Measurements from ENCODE around the gene SCYGR5. TPM values are rescaled to one million over a fixed set of nuclear protein-coding genes. Genes with fewer than 3 reads are reported as not detected.

The SCYGR5 gene
- total and polyA plus RNA-seq, 2 experiments from 2014 or later, result not detected

DNA sequence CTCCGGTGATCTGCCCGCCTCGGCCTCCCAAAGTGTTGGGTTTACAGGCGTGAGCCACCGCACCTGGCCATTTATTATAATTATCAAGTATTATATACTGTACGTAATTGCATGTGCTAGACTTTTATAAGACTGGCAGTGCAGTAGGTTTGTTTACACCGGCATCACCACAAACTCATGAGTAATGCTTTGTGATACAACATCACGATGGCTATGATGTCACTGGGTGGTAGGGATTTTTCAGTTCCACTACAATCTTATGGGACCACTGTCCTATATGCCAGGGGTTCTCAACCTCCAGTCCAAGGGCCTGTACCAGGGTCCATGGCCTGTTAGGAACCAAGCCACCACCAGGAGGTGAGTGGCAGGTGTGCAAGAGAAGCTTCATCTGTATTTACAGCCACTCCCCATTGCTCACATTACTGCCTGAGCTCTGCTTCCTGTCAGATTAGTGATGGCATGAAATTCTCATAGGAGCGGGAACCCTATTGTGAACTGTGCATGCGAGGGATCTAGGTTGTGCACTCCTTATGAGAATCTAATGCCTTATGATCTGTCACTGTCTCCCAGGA lies 39.9 kb upstream of the SCYGR5 start:
- in situ Hi-C loops (cut with MboI), result no loop called here
- no peaks in the 10 kb centered on the region for H3K27me3 ChIP-seq (replicated peaks; ENCODE audit: insufficient read depth)
- TF ChIP-seq EZH2phosphoT487 (IDR thresholded peaks at IDR 0.05; ENCODE audit: insufficient read depth, low read depth), result no peak
- TF ChIP-seq EZH2 (IDR thresholded peaks at IDR 0.05; ENCODE audit: insufficient read depth, poor library complexity, severe bottlenecking), result no peak
- H3K36me3 ChIP-seq (ENCODE audit: low read depth), result no peaks in the 10 kb centered on the region
- H3K27ac ChIP-seq, result no peak overlapping the region
- no peak overlapping the region for H3K4me2 ChIP-seq (ENCODE audit: unreplicated experiment)
- H3K9ac ChIP-seq, result no peak overlapping the region
- no peaks in the 10 kb centered on the region for H3K9me2 ChIP-seq (ENCODE audit: insufficient read depth)
- H3K4me3 ChIP-seq, result no peak overlapping the region
- H4K20me1 ChIP-seq (ENCODE audit: insufficient read depth), result no peaks in the 10 kb centered on the region
- no peaks in the 10 kb centered on the region for H3K79me2 ChIP-seq (ENCODE audit: insufficient read depth)
- no peak for DNase-seq
- no peak overlapping the region for H2AFZ ChIP-seq
- H3K9me3 ChIP-seq (ENCODE audit: low read depth), result no peaks in the 10 kb centered on the region
- no peaks in the 10 kb centered on the region for H3F3A ChIP-seq (ENCODE audit: insufficient read depth)
- H3K4me1 ChIP-seq (ENCODE audit: insufficient read depth), result peaks cover 14% of the 10 kb centered on the region
- WGBS, 2 experiments (ENCODE audit: low coverage in 1 of 2, low lambda C conversion rate in 2 of 2, missing lambda C conversion rate in 2 of 2), result 88 to 90% methylated on average over 10 of the region's 10 CpGs

DNA sequence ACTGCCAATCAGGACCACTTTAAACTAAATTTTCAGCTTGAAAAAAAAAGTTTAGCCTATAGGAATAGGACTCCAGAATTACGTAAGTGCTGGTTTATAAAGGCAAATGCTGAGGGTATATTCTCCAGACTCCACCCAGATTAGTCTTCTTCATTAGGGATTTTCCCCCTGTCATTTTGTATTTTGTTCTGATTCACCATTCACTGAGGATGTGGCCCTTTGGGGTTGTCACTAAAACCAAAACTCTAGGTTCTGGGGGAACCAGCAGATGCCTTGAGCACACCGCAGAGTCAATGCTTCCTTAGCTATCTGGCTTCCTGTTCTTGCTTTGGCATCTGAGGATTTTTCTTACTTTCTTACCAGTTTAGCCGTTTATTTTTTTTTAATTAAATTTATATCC lies 38.8 kb upstream of the SCYGR5 start:
- H2AFZ ChIP-seq, result no peak overlapping the region
- no peaks in the 10 kb centered on the region for H3K27me3 ChIP-seq (replicated peaks; ENCODE audit: insufficient read depth)
- TF ChIP-seq EZH2 (IDR thresholded peaks at IDR 0.05; ENCODE audit: insufficient read depth, poor library complexity, severe bottlenecking) (no peak), EZH2phosphoT487 (IDR thresholded peaks at IDR 0.05; ENCODE audit: insufficient read depth, low read depth) (no peak)
- no peaks in the 10 kb centered on the region for H4K20me1 ChIP-seq (ENCODE audit: insufficient read depth)
- H3K4me3 ChIP-seq, result no peak overlapping the region
- no peak overlapping the region for H3K4me2 ChIP-seq (ENCODE audit: unreplicated experiment)
- H3K9ac ChIP-seq, result no peak overlapping the region
- H3K9me3 ChIP-seq (ENCODE audit: low read depth), result no peaks in the 10 kb centered on the region
- H3K9me2 ChIP-seq (ENCODE audit: insufficient read depth), result no peaks in the 10 kb centered on the region
- peaks cover 13% of the 10 kb centered on the region for H3K4me1 ChIP-seq (ENCODE audit: insufficient read depth)
- 74 to 77% methylated on average over 3 of the region's 3 CpGs for WGBS, 2 experiments (ENCODE audit: low coverage in 1 of 2, low lambda C conversion rate in 2 of 2, missing lambda C conversion rate in 2 of 2)
- H3F3A ChIP-seq (ENCODE audit: insufficient read depth), result no peaks in the 10 kb centered on the region
- H3K27ac ChIP-seq, result no peak overlapping the region
- in situ Hi-C loops (cut with MboI), result no loop called here
- no peak for DNase-seq
- no peaks in the 10 kb centered on the region for H3K36me3 ChIP-seq (ENCODE audit: low read depth)
- no peaks in the 10 kb centered on the region for H3K79me2 ChIP-seq (ENCODE audit: insufficient read depth)

- Histone ChIP-seq H3K36me3 (ENCODE audit: low read depth) (no peaks in the 10 kb centered on the region), H3K27ac (no peak overlapping the region), H3K9me3 (ENCODE audit: low read depth) (no peaks in the 10 kb centered on the region), H3K79me2 (ENCODE audit: insufficient read depth) (no peaks in the 10 kb centered on the region), H3F3A (ENCODE audit: insufficient read depth) (no peaks in the 10 kb centered on the region), H4K20me1 (ENCODE audit: insufficient read depth) (no peaks in the 10 kb centered on the region), H3K4me2 (ENCODE audit: unreplicated experiment) (no peak overlapping the region), H3K9ac (no peak overlapping the region), H3K4me3 (no peak overlapping the region), H2AFZ (no peak overlapping the region), H3K27me3 (replicated peaks; ENCODE audit: insufficient read depth) (no peaks in the 10 kb centered on the region), H3K4me1 (ENCODE audit: insufficient read depth) (no peaks in the 10 kb centered on the region), H3K9me2 (ENCODE audit: insufficient read depth) (no peaks in the 10 kb centered on the region)
- DNase-seq, result no peak
- in situ Hi-C loops (cut with MboI), result no loop called here
- TF ChIP-seq EZH2phosphoT487 (IDR thresholded peaks at IDR 0.05; ENCODE audit: insufficient read depth, low read depth) (no peak), EZH2 (IDR thresholded peaks at IDR 0.05; ENCODE audit: insufficient read depth, poor library complexity, severe bottlenecking) (no peak)
- 62 to 68% methylated on average over 7 of the region's 7 CpGs for WGBS, 2 experiments (ENCODE audit: low coverage in 1 of 2, low lambda C conversion rate in 2 of 2, missing lambda C conversion rate in 2 of 2)
These were observed 37.2 kb upstream of the SCYGR5 start for GRCh38 chr2:227629435-227629834.

- Histone ChIP-seq H3K9me3 (ENCODE audit: low read depth) (no peaks in the 10 kb centered on the region), H3F3A (ENCODE audit: insufficient read depth) (no peaks in the 10 kb centered on the region), H3K4me2 (ENCODE audit: unreplicated experiment) (no peak overlapping the region), H4K20me1 (ENCODE audit: insufficient read depth) (no peaks in the 10 kb centered on the region), H2AFZ (no peak overlapping the region), H3K36me3 (ENCODE audit: low read depth) (no peaks in the 10 kb centered on the region), H3K4me3 (no peak overlapping the region), H3K79me2 (ENCODE audit: insufficient read depth) (no peaks in the 10 kb centered on the region), H3K9ac (no peak overlapping the region), H3K9me2 (ENCODE audit: insufficient read depth) (no peaks in the 10 kb centered on the region), H3K27me3 (replicated peaks; ENCODE audit: insufficient read depth) (no peaks in the 10 kb centered on the region), H3K27ac (no peak overlapping the region), H3K4me1 (ENCODE audit: insufficient read depth) (no peaks in the 10 kb centered on the region)
- TF ChIP-seq EZH2phosphoT487 (IDR thresholded peaks at IDR 0.05; ENCODE audit: insufficient read depth, low read depth), result no peak
- no peak for TF ChIP-seq EZH2 (IDR thresholded peaks at IDR 0.05; ENCODE audit: insufficient read depth, poor library complexity, severe bottlenecking)
- DNase-seq, result no peak
- in situ Hi-C loops (cut with MboI), result no loop called here
- 70 to 76% methylated on average over 3 of the region's 3 CpGs for WGBS, 2 experiments (ENCODE audit: low coverage in 1 of 2, low lambda C conversion rate in 2 of 2, missing lambda C conversion rate in 2 of 2)
These were observed 36.3 kb upstream of the SCYGR5 start for GRCh38 chr2:227630322-227630721.

DNA sequence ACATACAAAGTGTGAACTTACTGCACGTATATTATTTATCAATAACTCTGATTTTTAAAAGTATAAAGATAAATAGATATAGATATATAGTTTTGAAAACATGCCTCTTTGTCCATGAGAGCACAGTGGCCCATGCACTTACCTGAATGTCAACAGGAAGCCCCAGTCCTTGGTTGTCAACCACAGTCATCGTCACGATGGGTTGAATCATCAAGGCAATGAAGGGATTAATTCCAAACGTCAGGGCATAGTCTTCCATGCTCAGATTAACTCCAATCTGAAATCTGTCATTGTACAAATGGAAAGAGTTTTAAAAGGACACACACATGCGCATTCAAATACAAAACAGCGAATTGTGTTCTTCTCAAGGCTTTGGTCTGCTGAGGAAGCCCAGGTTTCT lies 33.8 kb upstream of the SCYGR5 start:
- no peaks in the 10 kb centered on the region for H3K9me2 ChIP-seq (ENCODE audit: insufficient read depth)
- no peak overlapping the region for H3K9ac ChIP-seq

More for the DNA sequence above, 33.8 kb upstream of the SCYGR5 start:
- H3K4me1 ChIP-seq (ENCODE audit: insufficient read depth), result no peaks in the 10 kb centered on the region
- TF ChIP-seq EZH2phosphoT487 (IDR thresholded peaks at IDR 0.05; ENCODE audit: insufficient read depth, low read depth), result no peak
- no peak for TF ChIP-seq EZH2 (IDR thresholded peaks at IDR 0.05; ENCODE audit: insufficient read depth, poor library complexity, severe bottlenecking)
- no peak for DNase-seq
- no peaks in the 10 kb centered on the region for H3K79me2 ChIP-seq (ENCODE audit: insufficient read depth)
- no peaks in the 10 kb centered on the region for H4K20me1 ChIP-seq (ENCODE audit: insufficient read depth)
- no peaks in the 10 kb centered on the region for H3F3A ChIP-seq (ENCODE audit: insufficient read depth)
- no peak overlapping the region for H3K27ac ChIP-seq
- H3K4me3 ChIP-seq, result no peak overlapping the region
- no peaks in the 10 kb centered on the region for H3K36me3 ChIP-seq (ENCODE audit: low read depth)
- H3K9me3 ChIP-seq (ENCODE audit: low read depth), result no peaks in the 10 kb centered on the region
- H3K4me2 ChIP-seq (ENCODE audit: unreplicated experiment), result no peak overlapping the region
- in situ Hi-C loops (cut with MboI), result no loop called here
- H2AFZ ChIP-seq, result no peak overlapping the region
- H3K27me3 ChIP-seq (replicated peaks; ENCODE audit: insufficient read depth), result no peaks in the 10 kb centered on the region
- WGBS, 2 experiments (ENCODE audit: low coverage in 1 of 2, low lambda C conversion rate in 2 of 2, missing lambda C conversion rate in 2 of 2), result 84 to 87% methylated on average over 6 of the region's 6 CpGs

All from GM23248 (cell line).